NB4 (cell line): ENCODE results near the gene PIGW.

ENCODE experiments used
- MYC ChIP-seq: IDR thresholded peaks from 2 replicates; pipeline ENCODE4 v1.6.1; 2011; ENCODE audit warnings: low read depth, low read length
- POLR2A ChIP-seq: IDR thresholded peaks from 2 replicates; pipeline ENCODE4 v1.6.1; 2011; ENCODE audit warnings: mild to moderate bottlenecking; ENCODE audit not compliant: insufficient read length; ENCODE audit errors: extremely low read depth
- TF ChIP-seq, protein P1 (sequence below): IDR thresholded peaks from one replicate; pipeline ENCODE4 v1.5.1; 2012; ENCODE audit warnings: low read depth, low read length
- TF ChIP-seq, protein P2 (sequence below): IDR thresholded peaks from 2 replicates; pipeline ENCODE4 v1.6.1; 2011; ENCODE audit warnings: low read depth, low read length

DNA sequence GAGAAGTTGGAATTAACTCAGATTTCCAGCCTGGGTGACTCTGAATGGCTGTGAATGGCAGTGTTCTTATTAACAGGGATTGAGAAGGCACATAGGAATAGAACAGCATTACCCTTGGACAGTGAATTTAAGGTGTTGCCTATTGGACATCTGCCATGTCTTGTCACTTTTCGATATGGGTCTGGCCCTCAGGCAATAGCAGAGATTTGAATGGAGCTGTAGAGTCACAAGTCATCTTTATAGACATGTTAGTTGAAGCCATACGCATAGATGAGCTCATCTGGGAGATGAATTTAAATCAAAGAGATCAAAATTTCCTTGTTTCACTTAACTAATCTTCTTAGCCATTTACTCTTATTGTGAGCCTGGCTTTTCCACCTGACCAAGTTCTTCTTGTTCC lies 42.0 kb downstream of the PIGW start:
- TF ChIP-seq, protein P1, sequence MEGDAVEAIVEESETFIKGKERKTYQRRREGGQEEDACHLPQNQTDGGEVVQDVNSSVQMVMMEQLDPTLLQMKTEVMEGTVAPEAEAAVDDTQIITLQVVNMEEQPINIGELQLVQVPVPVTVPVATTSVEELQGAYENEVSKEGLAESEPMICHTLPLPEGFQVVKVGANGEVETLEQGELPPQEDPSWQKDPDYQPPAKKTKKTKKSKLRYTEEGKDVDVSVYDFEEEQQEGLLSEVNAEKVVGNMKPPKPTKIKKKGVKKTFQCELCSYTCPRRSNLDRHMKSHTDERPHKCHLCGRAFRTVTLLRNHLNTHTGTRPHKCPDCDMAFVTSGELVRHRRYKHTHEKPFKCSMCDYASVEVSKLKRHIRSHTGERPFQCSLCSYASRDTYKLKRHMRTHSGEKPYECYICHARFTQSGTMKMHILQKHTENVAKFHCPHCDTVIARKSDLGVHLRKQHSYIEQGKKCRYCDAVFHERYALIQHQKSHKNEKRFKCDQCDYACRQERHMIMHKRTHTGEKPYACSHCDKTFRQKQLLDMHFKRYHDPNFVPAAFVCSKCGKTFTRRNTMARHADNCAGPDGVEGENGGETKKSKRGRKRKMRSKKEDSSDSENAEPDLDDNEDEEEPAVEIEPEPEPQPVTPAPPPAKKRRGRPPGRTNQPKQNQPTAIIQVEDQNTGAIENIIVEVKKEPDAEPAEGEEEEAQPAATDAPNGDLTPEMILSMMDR = no peak
- TF ChIP-seq POLR2A (no peak), MYC (no peak)
- TF ChIP-seq, protein P2, sequence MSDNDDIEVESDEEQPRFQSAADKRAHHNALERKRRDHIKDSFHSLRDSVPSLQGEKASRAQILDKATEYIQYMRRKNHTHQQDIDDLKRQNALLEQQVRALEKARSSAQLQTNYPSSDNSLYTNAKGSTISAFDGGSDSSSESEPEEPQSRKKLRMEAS = no peak
